ENCODE measurements around the gene LCMT2. TPM values are rescaled to one million over a fixed set of nuclear protein-coding genes. Genes with fewer than 3 reads are reported as not detected.

The LCMT2 gene
- total RNA-seq, 2 donors from 2014 or later, result 5.3 to 7.7 TPM

DNA sequence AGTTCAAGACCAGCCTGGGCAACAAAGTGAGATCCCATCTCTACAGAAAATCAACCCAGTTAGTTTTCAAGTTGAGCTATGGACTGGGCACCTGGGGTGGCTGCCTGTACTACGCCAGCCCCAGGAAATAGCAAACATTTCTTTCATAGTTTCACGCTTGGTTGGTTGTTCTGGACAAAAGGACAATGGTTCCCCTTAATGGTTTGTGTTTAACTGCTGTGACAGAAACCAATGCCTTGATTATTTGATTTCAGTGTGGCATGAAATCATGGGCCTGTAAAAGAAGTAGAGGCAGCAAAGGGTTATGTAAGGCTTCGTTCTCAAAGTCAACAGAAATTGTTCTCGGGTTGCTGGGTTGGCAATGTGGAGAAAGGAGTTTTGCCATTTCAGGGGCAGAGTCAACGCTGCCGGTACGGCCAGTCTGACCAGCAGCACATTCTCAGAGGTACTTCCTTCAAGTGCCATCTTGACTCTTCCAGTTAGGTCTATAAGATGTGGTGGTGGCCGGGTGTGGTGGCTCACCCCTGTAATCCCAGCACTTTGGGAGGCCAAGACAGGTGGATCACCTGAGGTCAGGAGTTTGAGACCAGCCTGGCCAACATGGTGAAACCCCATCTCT lies 12.7 kb downstream of the LCMT2 start:
- H3K4me3 ChIP-seq, result no peak overlapping the region
- TF ChIP-seq CTCF (IDR thresholded peaks at IDR 0.05), result no peak
- H3K27ac ChIP-seq, result no peak overlapping the region

DNA sequence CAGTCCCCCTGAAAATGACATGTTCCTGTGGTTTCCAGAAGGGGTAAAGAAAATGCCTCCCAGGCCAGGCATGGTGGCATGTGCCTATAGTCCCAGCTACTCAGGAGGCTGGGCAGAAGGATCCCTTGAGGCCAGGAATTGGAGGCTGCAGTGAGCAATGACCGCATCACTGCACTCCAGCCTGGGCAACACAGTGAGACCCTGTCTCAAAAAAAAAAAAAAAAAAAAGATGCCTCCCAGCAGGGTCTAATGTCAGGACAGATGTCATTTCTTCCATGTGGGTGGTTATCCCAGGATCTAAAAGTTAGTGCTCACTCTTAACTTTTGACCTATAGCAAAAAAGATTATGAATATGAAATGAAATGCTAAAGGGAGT lies 13.4 kb downstream of the LCMT2 start:
- Histone ChIP-seq H3K27me3 (replicated peaks; ENCODE audit: insufficient read depth) (no peaks in the 10 kb centered on the region), H3K36me3 (no peaks in the 10 kb centered on the region), H3K4me3 (no peak overlapping the region), H3K4me1 (ENCODE audit: control insufficient read depth in 1 of 2, low read depth in 2 of 2) (no peaks in the 10 kb centered on the region), H3K9me3 (no peaks in the 10 kb centered on the region), H3K27ac (no peak overlapping the region)
- TF ChIP-seq CTCF (IDR thresholded peaks at IDR 0.05), result no peak
- ATAC-seq (ENCODE audit: insufficient number of reproducible peaks, low FRiP score, low read depth) (no peak), DNase-seq (ENCODE audit: low spot score) (no peak)

More for the DNA sequence above, 12.7 kb downstream of the LCMT2 start:
- Histone ChIP-seq H3K27me3 (replicated peaks; ENCODE audit: insufficient read depth) (no peaks in the 10 kb centered on the region), H3K4me1 (ENCODE audit: control insufficient read depth in 1 of 2, low read depth in 2 of 2) (no peaks in the 10 kb centered on the region), H3K9me3 (no peaks in the 10 kb centered on the region), H3K36me3 (no peaks in the 10 kb centered on the region)
- ATAC-seq (ENCODE audit: insufficient number of reproducible peaks, low FRiP score, low read depth), result no peak
- DNase-seq (ENCODE audit: low spot score), result no peak

DNA sequence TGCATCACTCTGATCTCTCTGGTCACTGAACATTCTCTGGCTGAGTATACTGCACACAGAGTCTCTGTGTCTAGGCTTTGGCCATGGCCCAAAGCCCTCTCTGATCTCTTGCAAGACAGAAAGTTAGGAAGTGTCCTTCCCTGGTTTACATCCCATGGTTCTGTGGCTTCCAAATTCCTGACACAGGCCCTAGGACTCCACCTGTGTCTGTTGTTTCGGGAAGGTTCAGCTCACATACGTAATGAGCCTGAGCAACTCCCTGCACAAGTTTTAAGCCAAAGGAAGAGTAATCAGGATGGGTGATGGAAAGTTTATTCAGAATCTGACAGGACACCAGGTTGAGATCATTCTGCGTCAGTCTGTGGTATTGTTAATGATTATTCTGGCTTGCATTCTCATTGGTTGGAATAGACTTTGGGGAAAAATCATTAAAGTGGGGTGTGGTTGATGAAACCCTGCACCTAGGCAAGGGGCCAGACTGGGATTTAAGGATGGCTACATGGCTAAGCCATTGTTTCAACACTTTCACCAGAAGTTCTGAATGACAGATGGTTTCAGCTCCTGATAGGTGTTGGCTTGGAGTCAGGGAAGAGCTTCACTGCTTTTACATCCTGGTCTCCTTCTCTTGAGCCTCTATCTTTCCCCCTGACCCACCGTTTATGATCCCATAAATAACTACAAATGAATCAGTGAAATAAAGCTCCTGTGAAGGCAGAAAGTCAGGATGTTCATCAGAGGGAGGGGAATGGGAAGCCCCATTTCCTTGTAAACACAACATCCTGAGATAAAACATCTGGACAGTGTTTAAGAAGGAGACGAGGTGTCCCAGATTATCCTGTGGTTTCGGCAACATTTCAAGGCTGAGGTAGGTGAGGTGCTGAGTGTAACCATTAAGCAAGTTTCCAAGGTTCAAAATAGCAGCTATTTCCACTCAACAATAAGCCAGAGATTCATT lies 14.1 kb downstream of the LCMT2 start:
- no peaks in the 10 kb centered on the region for H3K27me3 ChIP-seq (replicated peaks; ENCODE audit: insufficient read depth)
- no peaks in the 10 kb centered on the region for H3K36me3 ChIP-seq
- H3K4me1 ChIP-seq (ENCODE audit: control insufficient read depth in 1 of 2, low read depth in 2 of 2), result no peaks in the 10 kb centered on the region
- H3K4me3 ChIP-seq, result no peak overlapping the region
- no peak for TF ChIP-seq CTCF (IDR thresholded peaks at IDR 0.05)
- DNase-seq (ENCODE audit: low spot score), result no peak
- H3K9me3 ChIP-seq, result no peaks in the 10 kb centered on the region
- no peak overlapping the region for H3K27ac ChIP-seq
- no peak for ATAC-seq (ENCODE audit: insufficient number of reproducible peaks, low FRiP score, low read depth)

GRCh38 chr15:43314171-43314570 lies 16.2 kb downstream of the LCMT2 start:
- TF ChIP-seq CTCF (IDR thresholded peaks at IDR 0.05), result no peak
- Histone ChIP-seq H3K4me1 (ENCODE audit: control insufficient read depth in 1 of 2, low read depth in 2 of 2) (no peaks in the 10 kb centered on the region), H3K9me3 (no peaks in the 10 kb centered on the region), H3K27ac (no peak overlapping the region), H3K4me3 (no peak overlapping the region), H3K27me3 (replicated peaks; ENCODE audit: insufficient read depth) (no peaks in the 10 kb centered on the region), H3K36me3 (no peaks in the 10 kb centered on the region)
- ATAC-seq (ENCODE audit: insufficient number of reproducible peaks, low FRiP score, low read depth), result no peak
- DNase-seq (ENCODE audit: low spot score), result no peak

- no peak overlapping the region for H3K4me3 ChIP-seq
- DNase-seq (ENCODE audit: low spot score), result no peak
- no peaks in the 10 kb centered on the region for H3K4me1 ChIP-seq (ENCODE audit: control insufficient read depth in 1 of 2, low read depth in 2 of 2)
- no peaks in the 10 kb centered on the region for H3K36me3 ChIP-seq
- ATAC-seq (ENCODE audit: insufficient number of reproducible peaks, low FRiP score, low read depth), result no peak
- TF ChIP-seq CTCF (IDR thresholded peaks at IDR 0.05), result no peak
- no peak overlapping the region for H3K27ac ChIP-seq
- no peaks in the 10 kb centered on the region for H3K9me3 ChIP-seq
- H3K27me3 ChIP-seq (replicated peaks; ENCODE audit: insufficient read depth), result no peaks in the 10 kb centered on the region
Observed at GRCh38 chr15:43312378-43312777, 18.0 kb downstream of the LCMT2 start.

All from thoracic aorta (tissue), 2 donors.